ENCODE measurements around the gene ASGR2. TPM values are rescaled to one million over a fixed set of nuclear protein-coding genes. Genes with fewer than 3 reads are reported as not detected.
"Not testable (repeated sequence)": the region's sequence is repeated elsewhere in the genome, so short reads cannot be mapped to it uniquely, and the experiment has no call there.

ASGR2 gene
- polyA plus RNA-seq, 2 of the 4 experiments (the other 2 are of a cell fraction) = 0.06 to 0.34 TPM

DNA sequence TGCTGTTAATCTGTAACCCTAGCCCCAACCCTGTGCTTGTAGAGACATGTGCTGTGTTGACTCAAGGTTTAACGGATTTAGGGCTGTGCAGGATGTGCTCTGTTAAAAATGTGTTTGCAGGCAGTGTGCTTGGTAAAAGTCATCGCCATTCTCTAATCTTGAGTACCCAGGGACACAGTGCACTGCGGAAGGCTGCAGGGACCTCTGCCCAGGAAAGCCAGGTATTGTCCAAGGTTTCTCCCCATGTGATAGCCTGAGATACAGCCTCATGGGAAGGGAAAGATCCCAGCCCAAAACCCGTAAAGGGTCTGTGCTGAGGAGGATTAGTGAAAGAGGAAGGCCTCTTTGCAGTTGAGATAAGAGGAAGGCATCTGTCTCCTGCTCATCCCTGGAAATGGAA, 26.2 kb downstream of the ASGR2 start:
- 0 out of 2 replicates have a peak, but pooled peaks have one; percentile 3 for TF ChIP-seq ZNF302 (CRISPR knock-in tag; IDR thresholded peaks at IDR 0.05)
- 29% methylated on average over 4 of the region's 4 CpGs for WGBS (ENCODE audit: missing lambda C conversion rate)
- POLR2A ChIA-PET, H3K9me3 ChIP-seq, H3K4me3 ChIP-seq, FAIRE-seq: not testable (repeated sequence)
- H3K4me1 ChIP-seq = peaks cover 14% of the 10 kb centered on the region
- peak in 1 of 2 experiments; percentile 21; a peak in 1 of 6 replicates for ATAC-seq
- CTCF ChIA-PET = interaction anchor here (1.2 to 1.4 kb wide), 2 partner anchors 10 to 89 kb away, joined by 4 to 5 read pairs; no protein-coding TSS in a partner anchor
- peak overlapping the region; percentile 30 to 68 for H3K27ac ChIP-seq
- peak overlapping the region; percentile 39 for H3K4me2 ChIP-seq
- DNase-seq (ENCODE audit: low read depth in 1 of 2, low spot score in 1 of 2) = peak in 1 of 2 experiments; percentile 40

GRCh38 chr17:7084088-7084487, 30.5 kb downstream of the ASGR2 start:
- ATAC-seq (no peak), FAIRE-seq (peak; percentile 36), DNase-seq (ENCODE audit: low read depth in 1 of 2, low spot score in 1 of 2) (no peak)
- WGBS (ENCODE audit: missing lambda C conversion rate) = 64% methylated on average over 7 of the region's 7 CpGs
- H3K9me3 ChIP-seq = no peaks in the 10 kb centered on the region
- ChIA-PET POLR2A (no interaction called here), CTCF (interaction anchor here (0.6 to 1.6 kb wide), 4 partner anchors 9 to 53 kb away, joined by 3 to 7 read pairs (median 3); no protein-coding TSS in a partner anchor)
- TF ChIP-seq ZNF302 (CRISPR knock-in tag; IDR thresholded peaks at IDR 0.05) (no peak), MAFK (IDR thresholded peaks at IDR 0.05; ENCODE audit: partially characterized antibody) (peak; percentile 84)
- peaks cover 14% of the 10 kb centered on the region for H3K4me1 ChIP-seq
- H3K27ac ChIP-seq = no peak overlapping the region
- no peak overlapping the region for H3K4me2 ChIP-seq
- H3K4me3 ChIP-seq = no peak overlapping the region

- H3K4me2 ChIP-seq = no peak overlapping the region
- peak; percentile 45 to 50; a peak in 3 of 6 replicates for ATAC-seq
- TF ChIP-seq ZNF302 (CRISPR knock-in tag; IDR thresholded peaks at IDR 0.05) (no peak), CBX2 (IDR thresholded peaks at IDR 0.05; ENCODE audit: borderline replicate concordance, low read depth) (no peak), JUN (IDR thresholded peaks at IDR 0.05) (no peak), CHD4 (IDR thresholded peaks at IDR 0.05; ENCODE audit: borderline replicate concordance) (no peak), RFX5 (IDR thresholded peaks at IDR 0.05) (no peak), KDM5A (IDR thresholded peaks at IDR 0.05) (no peak), ZFP36 (IDR thresholded peaks at IDR 0.05; ENCODE audit: borderline replicate concordance, partially characterized antibody) (no peak), RNF2 (IDR thresholded peaks at IDR 0.05; ENCODE audit: borderline replicate concordance, low read depth) (no peak), MAZ (IDR thresholded peaks at IDR 0.05; ENCODE audit: borderline replicate concordance, low read depth, low read length) (no peak), NR3C1 (IDR thresholded peaks at IDR 0.05) (no peak), FOSL2 (IDR thresholded peaks at IDR 0.05) (no peak), FOSL2 (CRISPR knock-in tag; IDR thresholded peaks at IDR 0.05) (no peak), BHLHE40 (IDR thresholded peaks at IDR 0.05; ENCODE audit: low read depth, low read length) (no peak), NFE2L2 (conservative IDR thresholded peaks at IDR 0.05; ENCODE audit: low read length) (no peak)
- CTCF ChIA-PET = interaction anchor here (1.5 kb wide), 1 partner anchor 9 kb away, joined by 7 read pairs; no protein-coding TSS in a partner anchor
- no peak for DNase-seq (ENCODE audit: low read depth in 1 of 2, low spot score in 1 of 2)
- FAIRE-seq = peak; percentile 18
- peaks cover 10% of the 10 kb centered on the region for H3K4me1 ChIP-seq
- 36% methylated on average over 4 of the region's 4 CpGs for WGBS (ENCODE audit: missing lambda C conversion rate)
- POLR2A ChIA-PET = no interaction called here
- no peak overlapping the region for H3K27ac ChIP-seq
- H3K9me3 ChIP-seq = no peaks in the 10 kb centered on the region
- H3K4me3 ChIP-seq = no peak overlapping the region
These were observed 31.0 kb downstream of the ASGR2 start for GRCh38 chr17:7083592-7083991.

GRCh38 chr17:7081341-7082062, 33.1 kb downstream of the ASGR2 start:
- 66% methylated on average over 16 of the region's 16 CpGs for WGBS (ENCODE audit: missing lambda C conversion rate)
- no peak for DNase-seq (ENCODE audit: low read depth in 1 of 2, low spot score in 1 of 2)
- Histone ChIP-seq H3K4me1 (no peaks in the 10 kb centered on the region), H3K4me2 (no peak overlapping the region), H3K9me3 (no peaks in the 10 kb centered on the region), H3K27ac (no peak overlapping the region), H3K4me3 (no peak overlapping the region)
- ChIA-PET POLR2A (no interaction called here), CTCF (interaction anchor here (0.5 to 2.9 kb wide), 12 partner anchors 11 to 102 kb away, joined by 3 to 15 read pairs (median 3); no protein-coding TSS in a partner anchor)
- no peak for FAIRE-seq
- TF ChIP-seq CTCF (IDR thresholded peaks at IDR 0.05) = no peak
- no peak for TF ChIP-seq USF2 (IDR thresholded peaks at IDR 0.05)
- TF ChIP-seq, protein P1, sequence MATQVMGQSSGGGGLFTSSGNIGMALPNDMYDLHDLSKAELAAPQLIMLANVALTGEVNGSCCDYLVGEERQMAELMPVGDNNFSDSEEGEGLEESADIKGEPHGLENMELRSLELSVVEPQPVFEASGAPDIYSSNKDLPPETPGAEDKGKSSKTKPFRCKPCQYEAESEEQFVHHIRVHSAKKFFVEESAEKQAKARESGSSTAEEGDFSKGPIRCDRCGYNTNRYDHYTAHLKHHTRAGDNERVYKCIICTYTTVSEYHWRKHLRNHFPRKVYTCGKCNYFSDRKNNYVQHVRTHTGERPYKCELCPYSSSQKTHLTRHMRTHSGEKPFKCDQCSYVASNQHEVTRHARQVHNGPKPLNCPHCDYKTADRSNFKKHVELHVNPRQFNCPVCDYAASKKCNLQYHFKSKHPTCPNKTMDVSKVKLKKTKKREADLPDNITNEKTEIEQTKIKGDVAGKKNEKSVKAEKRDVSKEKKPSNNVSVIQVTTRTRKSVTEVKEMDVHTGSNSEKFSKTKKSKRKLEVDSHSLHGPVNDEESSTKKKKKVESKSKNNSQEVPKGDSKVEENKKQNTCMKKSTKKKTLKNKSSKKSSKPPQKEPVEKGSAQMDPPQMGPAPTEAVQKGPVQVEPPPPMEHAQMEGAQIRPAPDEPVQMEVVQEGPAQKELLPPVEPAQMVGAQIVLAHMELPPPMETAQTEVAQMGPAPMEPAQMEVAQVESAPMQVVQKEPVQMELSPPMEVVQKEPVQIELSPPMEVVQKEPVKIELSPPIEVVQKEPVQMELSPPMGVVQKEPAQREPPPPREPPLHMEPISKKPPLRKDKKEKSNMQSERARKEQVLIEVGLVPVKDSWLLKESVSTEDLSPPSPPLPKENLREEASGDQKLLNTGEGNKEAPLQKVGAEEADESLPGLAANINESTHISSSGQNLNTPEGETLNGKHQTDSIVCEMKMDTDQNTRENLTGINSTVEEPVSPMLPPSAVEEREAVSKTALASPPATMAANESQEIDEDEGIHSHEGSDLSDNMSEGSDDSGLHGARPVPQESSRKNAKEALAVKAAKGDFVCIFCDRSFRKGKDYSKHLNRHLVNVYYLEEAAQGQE (IDR thresholded peaks at IDR 0.05) = peak; percentile 77
- TF ChIP-seq SMC3 (IDR thresholded peaks at IDR 0.05) = no peak
- TF ChIP-seq TP53 (CRISPR knock-in tag; IDR thresholded peaks at IDR 0.05) = no peak
- ATAC-seq = no peak

All from A549 (cell line).